HEK293 (cell line): ENCODE measurements around the gene RGS9.
"Not testable (repeated sequence)": the region's sequence is repeated elsewhere in the genome, so short reads cannot be mapped to it uniquely, and the experiment has no call there.

ENCODE experiments used
- ATF2 ChIP-seq: fragments of 450-650 bp; formaldehyde crosslinking; IDR thresholded peaks from 2 replicates; pipeline ENCODE4 v1.5.1; 2016; ENCODE audit warnings: missing biosample characterization, missing genetic modification characterization, low read depth
- YY1 ChIP-seq: fragments of 450-650 bp; formaldehyde crosslinking; IDR thresholded peaks from 2 replicates; pipeline ENCODE4 v1.5.1; 2018; ENCODE audit warnings: missing biosample characterization, missing genetic modification characterization
- ZNF747 ChIP-seq: fragments of 450-650 bp; formaldehyde crosslinking; IDR thresholded peaks from 2 replicates; pipeline ENCODE4 v1.5.1; 2016; ENCODE audit warnings: missing biosample characterization, missing genetic modification characterization
- TF ChIP-seq, protein P1 (sequence below): fragments of 450-650 bp; formaldehyde crosslinking; IDR thresholded peaks from 2 replicates; pipeline ENCODE4 v1.5.1; 2016; ENCODE audit warnings: missing biosample characterization, missing genetic modification characterization

- TF ChIP-seq ATF2 (tag by site-specific recombination); ZNF747 (tag by site-specific recombination); YY1: not testable (repeated sequence)
- TF ChIP-seq, protein P1, sequence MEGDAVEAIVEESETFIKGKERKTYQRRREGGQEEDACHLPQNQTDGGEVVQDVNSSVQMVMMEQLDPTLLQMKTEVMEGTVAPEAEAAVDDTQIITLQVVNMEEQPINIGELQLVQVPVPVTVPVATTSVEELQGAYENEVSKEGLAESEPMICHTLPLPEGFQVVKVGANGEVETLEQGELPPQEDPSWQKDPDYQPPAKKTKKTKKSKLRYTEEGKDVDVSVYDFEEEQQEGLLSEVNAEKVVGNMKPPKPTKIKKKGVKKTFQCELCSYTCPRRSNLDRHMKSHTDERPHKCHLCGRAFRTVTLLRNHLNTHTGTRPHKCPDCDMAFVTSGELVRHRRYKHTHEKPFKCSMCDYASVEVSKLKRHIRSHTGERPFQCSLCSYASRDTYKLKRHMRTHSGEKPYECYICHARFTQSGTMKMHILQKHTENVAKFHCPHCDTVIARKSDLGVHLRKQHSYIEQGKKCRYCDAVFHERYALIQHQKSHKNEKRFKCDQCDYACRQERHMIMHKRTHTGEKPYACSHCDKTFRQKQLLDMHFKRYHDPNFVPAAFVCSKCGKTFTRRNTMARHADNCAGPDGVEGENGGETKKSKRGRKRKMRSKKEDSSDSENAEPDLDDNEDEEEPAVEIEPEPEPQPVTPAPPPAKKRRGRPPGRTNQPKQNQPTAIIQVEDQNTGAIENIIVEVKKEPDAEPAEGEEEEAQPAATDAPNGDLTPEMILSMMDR = not testable (repeated sequence)
These were observed 44.3 kb upstream of the RGS9 start for GRCh38 chr17:65092721-65093356.
